ENCODE data around the gene TNNT3.
"Not testable (repeated sequence)": the region's sequence is repeated elsewhere in the genome, so short reads cannot be mapped to it uniquely, and the experiment has no call there.

The TNNT3 gene

GRCh38 chr11:1871531-1871930 lies 48.0 kb upstream of the TNNT3 start:
- no peak overlapping the region for H3K4me3 ChIP-seq (ENCODE audit: low read length)
- H3K4me2 ChIP-seq (ENCODE audit: low read length) = no peak overlapping the region
- H3F3A ChIP-seq (ENCODE audit: control insufficient read depth, insufficient read depth) = no peaks in the 10 kb centered on the region
- no peaks in the 10 kb centered on the region for H3K9me3 ChIP-seq (ENCODE audit: control insufficient read depth, insufficient read depth, low read length)
- H3K36me3 ChIP-seq (ENCODE audit: control insufficient read depth, low read length) = no peaks in the 10 kb centered on the region
- H3K27ac ChIP-seq (ENCODE audit: low read depth, low read length) = no peak overlapping the region
- H3K4me1 ChIP-seq (ENCODE audit: control insufficient read depth, low read length) = no peaks in the 10 kb centered on the region
- peaks cover 15% of the 10 kb centered on the region for H3K79me2 ChIP-seq (ENCODE audit: control insufficient read depth, low read length)
- H4K20me1 ChIP-seq (ENCODE audit: control insufficient read depth, insufficient read depth, low read depth, low read length) = peaks cover 3% of the 10 kb centered on the region; the same call in 1 of the 2 replicates
- no peaks in the 10 kb centered on the region for H3K9me2 ChIP-seq (replicated peaks; ENCODE audit: control insufficient read depth, low read length)
- H3K27me3 ChIP-seq (ENCODE audit: control insufficient read depth, low read length) = no peaks in the 10 kb centered on the region
- no peak for TF ChIP-seq CTCF (IDR thresholded peaks at IDR 0.05; ENCODE audit: low read depth, low read length, poor library complexity, severe bottlenecking)
- no peak for TF ChIP-seq EZH2phosphoT487 (IDR thresholded peaks at IDR 0.05; ENCODE audit: borderline replicate concordance, low read length)

- Histone ChIP-seq H3K4me3 (ENCODE audit: low read length) (no peak overlapping the region), H3F3A (ENCODE audit: control insufficient read depth, insufficient read depth) (no peaks in the 10 kb centered on the region), H3K79me2 (ENCODE audit: control insufficient read depth, low read length) (peaks cover 16% of the 10 kb centered on the region), H4K20me1 (ENCODE audit: control insufficient read depth, insufficient read depth, low read depth, low read length) (peaks cover 3% of the 10 kb centered on the region; the same call in 1 of the 2 replicates), H3K4me1 (ENCODE audit: control insufficient read depth, low read length) (no peaks in the 10 kb centered on the region), H3K9me2 (replicated peaks; ENCODE audit: control insufficient read depth, low read length) (no peaks in the 10 kb centered on the region), H3K9me3 (ENCODE audit: control insufficient read depth, insufficient read depth, low read length) (no peaks in the 10 kb centered on the region), H3K4me2 (ENCODE audit: low read length) (no peak overlapping the region), H3K27ac (ENCODE audit: low read depth, low read length) (no peak overlapping the region), H3K27me3 (ENCODE audit: control insufficient read depth, low read length) (no peaks in the 10 kb centered on the region), H3K36me3 (ENCODE audit: control insufficient read depth, low read length) (no peaks in the 10 kb centered on the region)
- TF ChIP-seq EZH2phosphoT487 (IDR thresholded peaks at IDR 0.05; ENCODE audit: borderline replicate concordance, low read length) = no peak
- no peak for TF ChIP-seq CTCF (IDR thresholded peaks at IDR 0.05; ENCODE audit: low read depth, low read length, poor library complexity, severe bottlenecking)
These were observed 47.1 kb upstream of the TNNT3 start for GRCh38 chr11:1872267-1872985.

GRCh38 chr11:1873048-1873812 lies 46.3 kb upstream of the TNNT3 start:
- H4K20me1 ChIP-seq (ENCODE audit: control insufficient read depth, insufficient read depth, low read depth, low read length) = peaks cover 3% of the 10 kb centered on the region; the same call in 1 of the 2 replicates
- no peaks in the 10 kb centered on the region for H3K27me3 ChIP-seq (ENCODE audit: control insufficient read depth, low read length)

GRCh38 chr11:1873813-1874150 lies 45.7 kb upstream of the TNNT3 start:
- H3K9me2 ChIP-seq (replicated peaks; ENCODE audit: control insufficient read depth, low read length); H3F3A ChIP-seq (ENCODE audit: control insufficient read depth, insufficient read depth); H3K4me3 ChIP-seq (ENCODE audit: low read length); H3K27me3 ChIP-seq (ENCODE audit: control insufficient read depth, low read length); H3K36me3 ChIP-seq (ENCODE audit: control insufficient read depth, low read length); H3K9me3 ChIP-seq (ENCODE audit: control insufficient read depth, insufficient read depth, low read length); H3K27ac ChIP-seq (ENCODE audit: low read depth, low read length); H4K20me1 ChIP-seq (ENCODE audit: control insufficient read depth, insufficient read depth, low read depth, low read length); H3K4me2 ChIP-seq (ENCODE audit: low read length); H3K4me1 ChIP-seq (ENCODE audit: control insufficient read depth, low read length): not testable (repeated sequence)
- peaks cover 16% of the 10 kb centered on the region for H3K79me2 ChIP-seq (ENCODE audit: control insufficient read depth, low read length)

More at GRCh38 chr11:1873048-1873812, 46.3 kb upstream of the TNNT3 start:
- H3K4me3 ChIP-seq (ENCODE audit: low read length) = no peak overlapping the region
- no peaks in the 10 kb centered on the region for H3K9me2 ChIP-seq (replicated peaks; ENCODE audit: control insufficient read depth, low read length)
- no peak for TF ChIP-seq CTCF (IDR thresholded peaks at IDR 0.05; ENCODE audit: low read depth, low read length, poor library complexity, severe bottlenecking)
- TF ChIP-seq EZH2phosphoT487 (IDR thresholded peaks at IDR 0.05; ENCODE audit: borderline replicate concordance, low read length) = no peak
- peaks cover 16% of the 10 kb centered on the region for H3K79me2 ChIP-seq (ENCODE audit: control insufficient read depth, low read length)
- no peaks in the 10 kb centered on the region for H3K4me1 ChIP-seq (ENCODE audit: control insufficient read depth, low read length)
- H3K36me3 ChIP-seq (ENCODE audit: control insufficient read depth, low read length) = no peaks in the 10 kb centered on the region
- no peak overlapping the region for H3K4me2 ChIP-seq (ENCODE audit: low read length)
- no peaks in the 10 kb centered on the region for H3F3A ChIP-seq (ENCODE audit: control insufficient read depth, insufficient read depth)
- H3K9me3 ChIP-seq (ENCODE audit: control insufficient read depth, insufficient read depth, low read length) = no peaks in the 10 kb centered on the region
- H3K27ac ChIP-seq (ENCODE audit: low read depth, low read length) = no peak overlapping the region

- H4K20me1 ChIP-seq (ENCODE audit: control insufficient read depth, insufficient read depth, low read depth, low read length); H3K9me2 ChIP-seq (replicated peaks; ENCODE audit: control insufficient read depth, low read length); H3K27ac ChIP-seq (ENCODE audit: low read depth, low read length); H3K4me1 ChIP-seq (ENCODE audit: control insufficient read depth, low read length); H3K9me3 ChIP-seq (ENCODE audit: control insufficient read depth, insufficient read depth, low read length); H3K36me3 ChIP-seq (ENCODE audit: control insufficient read depth, low read length); H3K4me3 ChIP-seq (ENCODE audit: low read length); H3K27me3 ChIP-seq (ENCODE audit: control insufficient read depth, low read length); H3F3A ChIP-seq (ENCODE audit: control insufficient read depth, insufficient read depth); H3K4me2 ChIP-seq (ENCODE audit: low read length): not testable (repeated sequence)
- H3K79me2 ChIP-seq (ENCODE audit: control insufficient read depth, low read length) = peaks cover 16% of the 10 kb centered on the region
These were observed 44.9 kb upstream of the TNNT3 start for GRCh38 chr11:1874441-1875092.
